ENCODE measurements around the gene PACSIN2. TPM values are rescaled to one million over a fixed set of nuclear protein-coding genes. Genes with fewer than 3 reads are reported as not detected.
"Not testable (repeated sequence)": the region's sequence is repeated elsewhere in the genome, so short reads cannot be mapped to it uniquely, and the experiment has no call there.

PACSIN2 gene
- total RNA-seq, 1 donor, result 35.2 TPM

DNA sequence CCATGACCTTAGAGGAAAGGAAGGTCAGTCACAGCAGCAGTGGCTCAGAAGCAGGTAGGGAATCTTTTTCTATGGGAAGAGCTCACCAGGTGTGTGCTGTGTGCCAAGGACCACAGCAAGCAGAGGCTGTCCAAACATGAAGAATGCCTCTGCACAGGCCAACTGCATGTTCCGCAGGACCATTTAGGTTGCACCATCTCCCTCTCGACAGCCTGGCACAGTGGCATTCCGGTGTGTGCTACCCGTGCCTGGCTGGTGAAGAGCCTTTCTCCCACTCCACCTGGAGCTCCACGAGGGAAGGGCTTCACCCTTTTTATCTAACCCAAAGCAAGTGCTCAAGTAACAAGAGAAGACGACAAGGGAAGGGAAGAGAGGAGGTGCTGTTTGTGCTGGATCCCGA lies 76.5 kb downstream of the PACSIN2 start:
- no peak overlapping the region for H3K4me3 ChIP-seq (ENCODE audit: low read depth, low read length)
- DNase-seq (ENCODE audit: low read depth), result no peak
- no peak for TF ChIP-seq CTCF (IDR thresholded peaks at IDR 0.05; ENCODE audit: insufficient read depth, low read length)

GRCh38 chr22:42937164-42937843 lies 77.6 kb downstream of the PACSIN2 start:
- no peak for TF ChIP-seq CTCF (IDR thresholded peaks at IDR 0.05; ENCODE audit: insufficient read depth, low read length)
- no peak overlapping the region for H3K4me3 ChIP-seq (ENCODE audit: low read depth, low read length)
- DNase-seq (ENCODE audit: low read depth), result peak; percentile 73

- H3K4me3 ChIP-seq (ENCODE audit: low read depth, low read length); DNase-seq (ENCODE audit: low read depth): not testable (repeated sequence)
Observed at GRCh38 chr22:42936680-42937079, 78.3 kb downstream of the PACSIN2 start.

DNA sequence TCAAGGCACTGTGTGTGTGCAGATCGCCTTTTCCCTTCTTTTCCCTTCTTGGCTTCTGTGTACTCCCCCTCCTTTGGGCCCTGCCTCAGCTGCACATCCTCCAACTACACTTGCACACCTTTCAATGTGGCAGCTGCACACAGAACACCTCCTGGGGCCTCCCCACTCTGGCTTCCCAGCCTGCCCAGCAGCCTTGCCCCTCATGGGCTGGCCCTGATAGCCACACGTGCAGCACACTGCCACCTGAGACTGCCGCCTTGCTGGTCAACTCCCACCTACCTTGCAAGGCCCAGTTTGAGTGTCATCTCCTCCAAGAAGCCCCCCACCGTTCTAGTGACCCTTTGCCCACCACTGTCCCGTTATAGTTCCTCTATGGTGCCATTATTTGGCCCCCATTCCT lies 80.6 kb downstream of the PACSIN2 start:
- DNase-seq (ENCODE audit: low read depth), result no peak
- no peak for TF ChIP-seq CTCF (IDR thresholded peaks at IDR 0.05; ENCODE audit: insufficient read depth, low read length)
- no peak overlapping the region for H3K4me3 ChIP-seq (ENCODE audit: low read depth, low read length)

DNA sequence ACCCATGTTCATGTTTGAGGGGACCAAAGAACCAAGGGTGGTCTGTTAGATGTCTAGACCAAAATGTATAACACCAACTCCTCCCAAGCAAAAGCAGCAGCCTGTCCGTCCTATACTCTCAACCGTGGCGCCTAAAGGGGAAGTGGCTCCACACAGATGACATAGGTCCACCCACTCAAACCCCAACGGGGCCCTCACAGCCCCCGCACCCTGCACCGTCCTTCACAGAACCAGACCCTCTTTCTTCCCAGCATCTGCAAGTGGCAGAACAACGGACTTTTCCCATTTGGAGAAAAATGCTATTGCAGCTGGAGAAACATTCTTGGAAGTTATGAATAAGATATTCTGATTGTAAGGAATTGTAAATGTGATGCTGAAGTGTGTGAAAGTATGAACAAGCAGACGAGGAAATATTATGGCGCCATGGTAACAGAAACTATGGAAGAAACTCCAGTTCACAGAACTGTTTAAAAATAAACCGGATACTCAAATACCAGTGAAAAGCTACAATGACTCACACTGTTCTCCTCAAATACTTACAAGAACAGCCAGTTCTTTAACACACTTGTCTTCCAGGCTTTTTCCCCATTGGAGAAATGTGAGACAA lies 81.4 kb downstream of the PACSIN2 start:
- no peak for TF ChIP-seq CTCF (IDR thresholded peaks at IDR 0.05; ENCODE audit: insufficient read depth, low read length)
- H3K4me3 ChIP-seq (ENCODE audit: low read depth, low read length), result peak overlapping the region; percentile 34
- DNase-seq (ENCODE audit: low read depth), result peak; percentile 93

DNA sequence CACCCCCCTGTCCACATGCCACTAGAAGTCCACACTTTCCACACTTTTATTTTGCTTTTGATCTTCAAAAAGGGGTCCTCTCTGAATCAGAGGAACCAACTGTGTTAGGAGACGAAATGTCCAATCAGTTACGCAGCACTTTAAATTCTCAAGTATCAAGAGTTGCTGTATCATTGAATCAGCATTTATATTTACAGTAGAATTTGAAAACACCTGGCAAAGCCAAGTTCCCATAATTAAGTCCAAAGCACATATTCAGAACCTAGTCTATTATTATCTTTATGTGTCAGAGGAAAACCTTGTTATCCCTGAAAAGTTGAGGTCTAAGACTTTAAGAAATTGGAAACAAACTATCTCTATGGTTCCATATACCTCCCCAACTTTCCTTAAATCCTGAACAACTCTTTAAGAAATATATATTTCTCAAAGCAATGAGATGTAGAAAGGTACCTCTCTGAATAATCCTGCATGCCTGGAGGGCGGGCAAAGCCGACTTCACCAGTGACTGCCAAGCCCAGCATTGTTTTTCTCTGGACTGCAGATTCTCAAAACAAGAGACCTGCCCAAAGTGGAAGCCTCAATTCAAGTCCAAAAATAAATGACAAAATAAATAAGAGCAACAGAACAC lies 82.0 kb downstream of the PACSIN2 start:
- H3K4me3 ChIP-seq (ENCODE audit: low read depth, low read length), result peak overlapping the region; percentile 34
- DNase-seq (ENCODE audit: low read depth), result peak; percentile 28
- no peak for TF ChIP-seq CTCF (IDR thresholded peaks at IDR 0.05; ENCODE audit: insufficient read depth, low read length)

DNA sequence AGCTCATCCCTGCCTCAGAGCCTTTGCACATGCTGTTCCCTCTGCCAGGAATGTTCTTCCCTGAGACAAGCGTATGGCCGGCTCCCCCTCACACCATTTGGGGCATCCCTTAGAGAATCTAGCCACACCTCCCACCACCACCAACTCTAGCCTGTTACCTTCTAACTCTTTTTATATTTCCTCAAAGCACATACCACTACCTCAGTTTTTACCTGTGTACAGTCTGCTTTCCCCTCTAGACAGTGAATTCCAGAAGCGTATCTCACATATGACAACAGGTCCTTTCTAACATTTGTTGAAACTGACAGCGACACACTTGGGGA lies 82.8 kb downstream of the PACSIN2 start:
- no peak overlapping the region for H3K4me3 ChIP-seq (ENCODE audit: low read depth, low read length)
- DNase-seq (ENCODE audit: low read depth), result no peak
- TF ChIP-seq CTCF (IDR thresholded peaks at IDR 0.05; ENCODE audit: insufficient read depth, low read length), result no peak
